GM21737 (cell line): ENCODE data around the gene NT5C2.
"Not testable (repeated sequence)": the region's sequence is repeated elsewhere in the genome, so short reads cannot be mapped to it uniquely, and the experiment has no call there.

Source experiments
- ATAC-seq: cut with Tn5 transposase; IDR thresholded peaks from one replicate; pipeline ENCODE4 v1.9.1; 2021; ENCODE audit warnings: mild to moderate bottlenecking, moderate library complexity; ENCODE audit not compliant: unreplicated experiment

Gene NT5C2

GRCh38 chr10:103193107-103193819 lies at the start of gene NT5C2:
Gene NT5C2, minus strand, starts transcription at chr10:103193272. Its CDS starts 18,314 bp downstream, at chr10:103174958.
- ATAC-seq, result peak; percentile 67

DNA sequence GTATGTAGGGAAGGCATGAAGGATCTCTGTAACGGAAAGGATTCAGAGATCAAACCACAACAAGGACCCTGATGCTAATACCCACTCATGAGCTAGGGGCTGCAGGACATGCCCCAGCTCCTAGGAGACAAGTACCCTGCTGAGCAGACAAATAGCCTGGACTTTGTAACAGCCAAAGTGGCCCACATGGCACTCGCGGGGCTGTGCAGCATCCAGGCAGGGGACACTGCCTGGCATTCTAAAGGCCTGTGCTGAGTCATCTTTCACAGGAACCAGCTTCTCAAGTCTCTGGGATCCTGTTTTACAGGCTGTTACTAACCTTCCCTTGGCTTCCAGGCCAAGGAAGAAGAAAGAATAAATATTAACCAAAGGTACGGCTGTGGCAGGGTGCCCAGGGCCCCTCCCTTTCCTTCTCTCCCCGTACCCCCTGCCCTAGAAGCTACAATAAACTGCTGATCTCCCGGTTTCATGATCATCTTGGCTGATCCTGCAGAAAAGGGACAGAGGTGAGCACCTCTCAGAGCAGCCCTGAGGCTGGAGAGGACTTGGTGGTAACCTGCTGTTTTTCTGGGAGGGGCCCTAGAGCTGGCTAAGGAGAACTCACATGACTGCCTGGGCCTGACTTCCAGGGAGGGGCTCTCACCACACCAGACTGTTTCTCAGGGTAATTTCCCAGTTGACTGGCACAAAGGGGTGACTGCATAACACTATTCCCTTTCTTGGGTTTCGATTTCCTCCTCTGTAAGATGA lies 48.4 kb upstream of the NT5C2 start:
- ATAC-seq, result no peak

DNA sequence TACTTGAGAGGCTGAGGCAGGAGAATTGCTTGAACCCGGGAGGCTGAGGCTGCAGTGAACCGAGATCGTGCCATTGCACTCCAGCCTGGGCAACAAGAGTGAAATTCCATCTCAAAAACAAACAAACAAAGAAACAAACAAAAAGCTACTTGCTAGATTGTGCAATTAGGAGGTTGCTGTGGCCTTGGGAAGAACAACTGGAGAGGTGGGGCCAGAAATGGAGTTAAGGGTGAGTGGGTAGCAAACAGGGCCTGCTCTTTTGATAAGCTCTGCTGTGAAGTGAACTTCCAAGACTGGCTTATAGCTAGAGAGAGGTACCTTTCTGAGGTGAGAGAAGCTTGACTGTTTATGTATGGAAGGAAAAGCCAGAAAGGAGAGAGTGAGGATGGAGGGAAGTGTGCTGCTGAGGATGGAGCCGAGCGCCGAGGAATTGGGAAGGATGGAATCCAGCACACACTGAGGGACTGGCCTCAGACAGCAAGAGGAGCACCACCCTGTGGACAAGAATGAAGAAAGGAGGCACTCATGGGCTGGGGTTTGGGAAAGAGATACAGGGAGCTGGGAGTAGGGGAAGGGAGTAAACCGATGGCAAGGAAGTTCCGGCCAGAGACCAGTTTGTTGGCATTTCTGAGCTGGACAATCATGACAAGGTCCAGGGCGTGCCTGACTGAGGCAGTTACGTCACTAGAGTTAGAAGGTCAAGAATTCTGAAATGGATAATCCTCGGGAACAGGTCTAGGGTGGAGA lies 45.6 kb upstream of the NT5C2 start:
- ATAC-seq, result no peak

GRCh38 chr10:103235775-103236174 lies 42.7 kb upstream of the NT5C2 start:
- no peak for ATAC-seq

DNA sequence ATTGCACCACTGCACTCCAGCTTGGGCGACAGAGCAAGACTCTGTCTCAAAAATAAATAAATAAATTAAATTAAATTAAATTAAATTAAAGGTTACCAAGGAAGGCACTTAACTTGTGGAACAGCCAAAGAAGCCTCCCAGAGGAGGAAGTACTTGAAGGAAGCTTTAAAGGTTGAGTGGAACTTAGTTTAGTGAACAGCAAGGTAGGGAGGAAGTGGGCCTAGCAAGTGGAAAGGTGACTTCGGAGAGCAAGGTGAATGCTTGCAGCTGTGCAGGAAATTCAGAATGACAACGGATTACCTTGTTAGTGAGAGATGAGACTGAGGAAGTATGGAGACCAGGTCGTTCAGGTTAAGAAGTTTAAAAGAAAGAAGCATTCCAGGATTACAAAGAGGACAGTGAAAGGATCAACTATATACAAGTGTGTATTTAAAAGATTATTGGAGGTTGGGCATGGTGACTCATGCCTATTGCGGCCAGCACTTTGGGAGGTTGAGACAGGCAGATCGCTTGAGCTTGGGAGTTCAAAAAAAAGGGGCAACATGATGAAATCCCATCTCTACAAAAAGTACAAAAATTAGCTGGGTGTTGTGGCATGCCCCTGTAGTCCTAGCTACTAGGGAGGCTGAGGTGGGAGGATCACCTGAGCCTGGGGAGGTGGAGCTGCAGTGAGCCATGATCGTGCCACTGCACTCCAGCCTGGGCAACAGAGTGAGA lies 39.9 kb upstream of the NT5C2 start:
- ATAC-seq, result no peak

DNA sequence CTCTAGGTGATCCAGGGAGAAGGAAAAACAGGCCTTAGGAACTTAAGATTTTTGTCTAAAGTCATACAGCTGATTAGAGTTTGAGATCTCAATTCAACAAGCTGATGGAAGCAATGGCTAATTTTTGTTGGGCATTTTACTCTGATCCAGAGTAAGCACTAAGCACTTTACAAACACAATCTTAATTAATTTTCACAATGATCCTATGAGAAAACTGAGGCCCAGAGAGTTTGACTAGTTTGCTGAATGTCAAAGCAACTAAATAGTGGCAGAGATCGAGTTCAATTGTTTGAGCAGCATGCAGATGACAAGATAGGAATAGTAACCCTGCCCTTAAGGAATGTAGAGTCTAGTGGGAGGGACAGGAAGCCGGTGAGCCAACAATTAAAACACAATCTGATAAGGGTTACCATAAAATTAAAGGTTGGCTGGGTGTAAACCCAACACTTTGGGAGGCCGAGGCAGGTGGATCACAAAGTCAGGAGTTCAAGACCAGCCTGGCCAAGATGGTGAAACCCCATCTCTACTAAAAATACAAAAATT lies 39.1 kb upstream of the NT5C2 start:
- ATAC-seq, result no peak

- no peak for ATAC-seq
These were observed 38.0 kb upstream of the NT5C2 start for GRCh38 chr10:103231047-103231551.

DNA sequence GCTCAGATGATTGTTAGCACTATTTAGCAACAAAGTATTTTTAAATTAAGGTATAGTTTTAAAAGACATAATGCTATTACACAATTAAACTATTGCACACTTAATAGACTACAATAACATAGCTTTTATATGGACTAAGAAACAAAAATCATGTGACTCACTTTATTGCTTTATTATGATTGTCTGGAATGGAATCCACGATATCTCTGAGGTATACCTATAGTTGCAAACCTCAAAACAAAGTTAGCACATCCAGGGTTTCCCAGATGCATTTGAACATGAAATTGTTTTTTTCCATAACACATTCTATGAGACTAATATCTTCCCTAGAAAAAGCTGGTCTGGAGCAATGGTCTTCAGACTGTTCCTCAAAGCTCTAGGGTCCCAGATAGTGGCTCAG lies 34.3 kb upstream of the NT5C2 start:
- no peak for ATAC-seq

- ATAC-seq, result no peak
These were observed 32.9 kb upstream of the NT5C2 start for GRCh38 chr10:103225939-103226338.

GRCh38 chr10:103224721-103225120 lies 31.6 kb upstream of the NT5C2 start:
- ATAC-seq, result not testable (repeated sequence)

DNA sequence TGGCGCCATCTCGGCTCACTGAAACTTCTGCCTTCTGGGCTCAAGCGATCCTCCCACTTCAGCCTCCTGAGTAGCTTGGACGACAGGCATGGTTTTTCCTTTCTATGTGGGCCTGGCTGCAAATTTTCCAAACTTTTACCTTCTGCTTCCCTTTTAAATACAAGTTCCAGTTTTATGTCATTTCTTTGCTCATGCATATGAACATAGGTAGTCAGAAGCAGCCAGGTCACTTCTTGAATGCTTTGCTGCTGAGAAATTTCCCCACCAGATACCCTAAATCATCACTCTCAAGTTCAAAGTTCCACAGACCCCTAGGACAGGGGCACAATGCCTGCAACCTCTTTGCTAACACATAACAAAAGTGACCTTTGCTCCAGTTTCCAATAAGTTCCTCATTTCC lies 31.1 kb upstream of the NT5C2 start:
- no peak for ATAC-seq

DNA sequence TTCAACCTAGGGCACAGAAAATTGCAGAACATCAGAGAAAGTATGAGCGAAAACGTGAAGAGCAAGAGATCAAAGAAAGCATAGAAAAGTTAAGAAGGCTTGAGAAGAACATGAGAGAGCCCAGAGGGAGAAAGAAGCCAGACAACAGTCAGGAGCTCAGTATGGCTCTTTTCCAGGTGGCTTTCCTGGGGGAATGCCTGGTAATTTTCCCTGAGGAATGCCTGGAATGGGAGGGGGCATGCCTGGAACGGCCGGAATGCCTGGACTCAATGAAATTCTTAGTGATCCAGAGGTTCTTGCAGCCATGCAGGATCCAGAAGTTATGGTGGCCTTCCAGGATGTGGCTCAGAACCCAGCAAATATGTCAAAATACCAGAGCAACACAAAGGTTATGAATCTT lies 23.3 kb upstream of the NT5C2 start:
- ATAC-seq, result not testable (repeated sequence)

- no peak for ATAC-seq
These were observed 22.5 kb upstream of the NT5C2 start for GRCh38 chr10:103215601-103216000.

DNA sequence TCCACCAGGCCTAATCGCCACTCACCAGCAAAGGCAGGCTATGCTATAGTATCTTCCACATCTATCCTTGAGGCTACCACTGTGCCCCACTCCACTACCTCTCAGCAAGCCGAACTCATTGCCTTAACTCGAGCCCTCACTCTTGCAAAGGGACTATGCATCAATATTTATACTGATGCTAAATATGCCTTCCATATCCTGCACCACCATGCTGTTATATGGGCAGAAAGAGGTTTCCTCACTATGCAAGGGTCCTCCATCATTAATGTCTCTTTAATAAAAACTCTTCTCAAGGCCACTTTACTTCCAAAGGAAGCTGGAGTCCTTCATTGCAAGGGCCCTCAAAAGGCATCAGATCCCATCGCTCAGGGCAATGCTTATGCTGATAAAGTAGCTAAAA lies 17.2 kb upstream of the NT5C2 start:
- ATAC-seq, result not testable (repeated sequence)

GRCh38 chr10:103207643-103208042 lies 14.6 kb upstream of the NT5C2 start:
- ATAC-seq, result not testable (repeated sequence)

- ATAC-seq, result no peak
These were observed 14.1 kb upstream of the NT5C2 start for GRCh38 chr10:103207141-103207540.

DNA sequence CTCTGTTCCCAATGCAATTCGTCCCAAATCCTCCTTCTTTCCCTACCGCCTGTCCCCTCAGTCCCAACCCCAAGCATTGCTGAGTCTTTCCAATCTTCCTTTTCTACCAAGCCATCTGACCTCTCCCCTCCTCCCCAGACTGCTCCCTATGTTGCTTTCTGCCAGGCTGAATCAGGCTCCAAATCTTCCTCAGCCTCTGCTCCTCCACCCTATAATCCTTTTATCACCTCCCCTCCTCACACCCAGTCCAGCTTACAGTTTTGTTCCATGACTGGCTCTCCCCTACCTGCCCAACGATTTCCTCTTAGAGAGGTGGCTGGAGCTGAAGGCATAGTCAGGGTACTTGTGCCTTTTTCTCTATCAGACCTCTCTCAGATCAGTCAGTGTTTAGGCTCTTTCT lies 13.6 kb upstream of the NT5C2 start:
- not testable (repeated sequence) for ATAC-seq

DNA sequence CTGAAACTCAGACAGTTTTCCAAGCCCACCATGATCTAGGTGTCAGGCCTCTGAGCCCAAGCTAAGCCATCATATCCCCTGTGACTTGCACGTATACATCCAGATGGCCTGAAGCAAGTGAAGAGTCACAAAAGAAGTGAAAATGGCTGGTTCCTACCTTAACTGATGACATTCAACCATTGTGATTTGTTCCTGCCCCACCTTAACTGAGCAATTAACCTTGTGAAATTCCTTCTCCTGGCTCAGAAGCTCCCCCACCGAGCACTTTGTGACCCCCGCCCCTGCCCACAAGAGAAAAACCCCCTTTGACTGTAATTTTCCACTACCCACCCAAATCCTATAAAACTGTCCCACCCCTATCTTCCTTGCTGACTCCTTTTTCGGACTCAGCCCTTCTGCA lies 12.3 kb upstream of the NT5C2 start:
- ATAC-seq, result not testable (repeated sequence)

- ATAC-seq, result no peak
These were observed 11.5 kb upstream of the NT5C2 start for GRCh38 chr10:103204353-103205255.
